ENCODE results near the gene C19orf73. TPM values are rescaled to one million over a fixed set of nuclear protein-coding genes. Genes with fewer than 3 reads are reported as not detected.

Gene C19orf73
- total and polyA plus RNA-seq, 2 donors (not counting 1 experiment from before 2014, with no cell fraction given): 0.30 to 0.83 TPM

DNA sequence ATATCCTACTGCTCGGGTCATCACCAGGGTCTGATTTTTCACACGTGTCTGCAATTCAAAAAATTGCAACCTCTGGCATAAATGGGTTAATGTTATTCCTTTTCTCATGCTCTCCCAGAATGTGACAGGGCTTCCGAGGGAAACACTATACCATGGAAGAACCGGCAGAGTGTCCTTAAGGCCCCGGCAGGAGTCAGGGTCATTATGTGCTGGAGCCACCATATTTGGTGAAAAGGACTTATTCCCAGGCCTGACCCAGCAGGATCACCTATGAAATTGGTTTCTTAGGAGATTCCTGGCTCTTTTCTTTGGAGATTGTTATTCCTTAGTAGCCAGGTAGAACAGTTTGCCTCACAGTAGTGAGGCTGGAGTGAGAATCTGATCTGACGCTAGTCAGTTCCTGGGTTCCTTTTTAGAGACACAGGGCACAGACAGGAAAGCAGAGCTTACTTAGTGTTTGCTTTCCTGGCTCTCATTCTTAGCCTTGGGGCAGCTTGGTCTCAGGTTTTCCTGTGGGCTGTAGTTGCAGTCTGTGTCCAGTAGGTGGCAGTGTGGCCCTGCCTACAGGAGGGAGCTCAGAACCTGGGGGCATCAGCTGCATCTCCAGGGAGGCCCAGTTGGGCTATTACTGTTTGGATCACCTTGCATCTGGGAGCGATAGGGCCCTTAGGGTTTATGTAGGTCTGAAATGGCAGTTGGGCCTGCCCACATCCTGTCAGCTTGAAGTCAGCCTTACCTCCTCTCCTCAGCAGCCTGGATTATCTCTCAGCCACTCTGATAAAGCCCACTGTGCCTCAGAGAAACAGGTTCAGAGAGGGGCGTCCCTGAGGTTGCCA is 21.3 kb downstream of the C19orf73 start:
- no peak overlapping the region for H3K4me2 ChIP-seq (ENCODE audit: extremely low read depth, insufficient read depth, low read length)
- TF ChIP-seq, protein P1, sequence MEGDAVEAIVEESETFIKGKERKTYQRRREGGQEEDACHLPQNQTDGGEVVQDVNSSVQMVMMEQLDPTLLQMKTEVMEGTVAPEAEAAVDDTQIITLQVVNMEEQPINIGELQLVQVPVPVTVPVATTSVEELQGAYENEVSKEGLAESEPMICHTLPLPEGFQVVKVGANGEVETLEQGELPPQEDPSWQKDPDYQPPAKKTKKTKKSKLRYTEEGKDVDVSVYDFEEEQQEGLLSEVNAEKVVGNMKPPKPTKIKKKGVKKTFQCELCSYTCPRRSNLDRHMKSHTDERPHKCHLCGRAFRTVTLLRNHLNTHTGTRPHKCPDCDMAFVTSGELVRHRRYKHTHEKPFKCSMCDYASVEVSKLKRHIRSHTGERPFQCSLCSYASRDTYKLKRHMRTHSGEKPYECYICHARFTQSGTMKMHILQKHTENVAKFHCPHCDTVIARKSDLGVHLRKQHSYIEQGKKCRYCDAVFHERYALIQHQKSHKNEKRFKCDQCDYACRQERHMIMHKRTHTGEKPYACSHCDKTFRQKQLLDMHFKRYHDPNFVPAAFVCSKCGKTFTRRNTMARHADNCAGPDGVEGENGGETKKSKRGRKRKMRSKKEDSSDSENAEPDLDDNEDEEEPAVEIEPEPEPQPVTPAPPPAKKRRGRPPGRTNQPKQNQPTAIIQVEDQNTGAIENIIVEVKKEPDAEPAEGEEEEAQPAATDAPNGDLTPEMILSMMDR (conservative IDR thresholded peaks at IDR 0.05 in 1 of 2, IDR thresholded peaks at IDR 0.05 in 1 of 2; ENCODE audit: low read depth in 1 of 2, low read length in 2 of 2): peak; percentile 98 to 100
- no peak for TF ChIP-seq EZH2 (IDR thresholded peaks at IDR 0.05; ENCODE audit: low read length, missing control alignments)
- H3K79me2 ChIP-seq (ENCODE audit: control insufficient read depth, insufficient read depth, low read length): peaks cover 29% of the 10 kb centered on the region
- H3K27ac ChIP-seq (ENCODE audit: insufficient read depth, low read length): no peak overlapping the region
- H3K9me3 ChIP-seq (ENCODE audit: control insufficient read depth, insufficient read depth, low read depth, low read length): no peaks in the 10 kb centered on the region
- no peaks in the 10 kb centered on the region for H3K27me3 ChIP-seq (ENCODE audit: control insufficient read depth, insufficient read depth, low read length)
- H3K9ac ChIP-seq (ENCODE audit: insufficient read depth, low read length): no peak overlapping the region
- H3K36me3 ChIP-seq (ENCODE audit: control insufficient read depth, insufficient read depth, low read length): peaks cover 34% of the 10 kb centered on the region
- H3K4me1 ChIP-seq (ENCODE audit: control insufficient read depth, extremely low read depth, insufficient read depth, low read length): no peaks in the 10 kb centered on the region
- no peak overlapping the region for H3K4me3 ChIP-seq (replicated peaks in 1 of 4; ENCODE audit: control extremely low read depth in 1 of 4, insufficient read depth in 1 of 4, low read depth in 3 of 4, low read length in 4 of 4)
- H4K20me1 ChIP-seq (ENCODE audit: control insufficient read depth, extremely low read depth, insufficient read depth, low read length): no peaks in the 10 kb centered on the region
- DNase-seq (ENCODE audit: low read depth in 2 of 2): peak; percentile 45 to 69
- H2AFZ ChIP-seq (ENCODE audit: low read length): no peak overlapping the region

DNA sequence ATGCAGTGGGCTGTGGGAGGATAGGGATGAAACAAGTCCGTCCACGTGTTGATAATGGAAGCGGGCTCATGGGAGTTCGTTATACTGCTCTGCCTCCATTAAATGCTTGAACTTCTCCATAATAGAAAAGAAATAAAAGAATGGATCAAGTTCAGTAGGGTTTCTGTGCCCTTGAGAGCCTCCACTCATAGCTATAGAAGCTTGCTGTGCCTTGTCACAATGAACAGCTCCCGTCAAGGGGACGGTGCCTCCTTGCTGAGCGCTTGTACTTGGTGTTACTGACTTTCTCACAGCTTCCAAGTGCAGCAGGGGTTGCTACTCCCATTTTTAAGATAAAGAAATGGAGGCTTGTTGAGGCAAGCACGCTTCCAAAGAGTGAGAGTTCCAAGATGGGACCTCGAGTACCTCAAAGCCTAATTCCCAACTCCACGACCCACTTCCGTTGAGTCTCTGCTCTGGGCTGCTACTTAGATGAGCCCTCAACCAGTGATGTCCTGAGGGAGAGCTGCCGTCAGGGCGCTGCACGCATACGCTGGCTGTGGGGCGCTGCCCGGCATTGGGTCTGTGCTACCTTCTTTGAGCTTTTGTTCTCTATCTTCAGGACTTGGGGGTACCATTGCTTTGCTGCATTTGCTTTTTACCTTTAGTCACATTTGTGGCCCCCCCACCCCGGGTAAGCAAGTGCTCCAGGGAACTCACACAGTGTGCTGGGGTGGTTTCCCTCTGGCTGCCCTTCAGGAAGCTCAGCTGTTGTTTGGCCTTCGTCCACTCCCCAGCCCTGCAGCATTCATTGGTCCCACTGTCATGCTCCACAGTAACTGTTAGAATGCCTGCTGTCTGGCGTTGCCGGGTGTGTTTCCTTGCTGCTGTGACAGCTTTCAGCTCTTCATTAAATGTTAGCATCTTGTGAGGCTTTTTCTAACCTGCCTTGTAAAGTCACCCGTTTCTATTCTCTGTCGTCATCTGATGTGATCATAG is 24.1 kb downstream of the C19orf73 start:
- no peaks in the 10 kb centered on the region for H3K9me3 ChIP-seq (ENCODE audit: control insufficient read depth, insufficient read depth, low read depth, low read length)
- H3K36me3 ChIP-seq (ENCODE audit: control insufficient read depth, insufficient read depth, low read length): peaks cover 30% of the 10 kb centered on the region
- H4K20me1 ChIP-seq (ENCODE audit: control insufficient read depth, extremely low read depth, insufficient read depth, low read length): no peaks in the 10 kb centered on the region
- no peak overlapping the region for H2AFZ ChIP-seq (ENCODE audit: low read length)
- peaks cover 41% of the 10 kb centered on the region for H3K79me2 ChIP-seq (ENCODE audit: control insufficient read depth, insufficient read depth, low read length)
- H3K4me2 ChIP-seq (ENCODE audit: extremely low read depth, insufficient read depth, low read length): no peak overlapping the region
- H3K27ac ChIP-seq (ENCODE audit: insufficient read depth, low read length): no peak overlapping the region
- no peak for DNase-seq (ENCODE audit: low read depth in 2 of 2)
- no peaks in the 10 kb centered on the region for H3K4me1 ChIP-seq (ENCODE audit: control insufficient read depth, extremely low read depth, insufficient read depth, low read length)
- H3K4me3 ChIP-seq (replicated peaks in 1 of 4; ENCODE audit: control extremely low read depth in 1 of 4, insufficient read depth in 1 of 4, low read depth in 3 of 4, low read length in 4 of 4): no peak overlapping the region
- H3K27me3 ChIP-seq (ENCODE audit: control insufficient read depth, insufficient read depth, low read length): no peaks in the 10 kb centered on the region
- H3K9ac ChIP-seq (ENCODE audit: insufficient read depth, low read length): no peak overlapping the region
- TF ChIP-seq, protein P1 (conservative IDR thresholded peaks at IDR 0.05 in 1 of 2, IDR thresholded peaks at IDR 0.05 in 1 of 2; ENCODE audit: low read depth in 1 of 2, low read length in 2 of 2): no peak
- no peak for TF ChIP-seq EZH2 (IDR thresholded peaks at IDR 0.05; ENCODE audit: low read length, missing control alignments)

DNA sequence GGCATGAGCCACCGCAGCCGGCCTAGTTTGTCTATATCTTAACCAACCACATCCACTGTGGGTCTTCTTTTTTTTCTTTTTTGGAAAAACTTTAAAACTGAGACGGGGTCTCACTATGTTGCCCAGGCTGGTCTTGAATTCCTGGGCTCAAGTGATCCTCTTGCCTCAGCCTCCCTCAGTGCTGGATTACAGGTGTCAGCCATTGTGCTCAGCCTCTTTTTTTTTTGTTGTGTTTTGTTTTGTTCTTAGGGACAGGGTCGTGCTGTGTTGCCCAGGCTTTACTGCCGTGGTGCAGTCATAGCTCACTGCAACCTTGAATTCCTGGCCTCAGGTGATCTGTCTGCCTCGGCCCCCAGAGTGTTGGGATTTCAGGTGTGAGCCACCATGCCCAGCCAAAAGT is 26.3 kb downstream of the C19orf73 start:
- peaks cover 2% of the 10 kb centered on the region for H3K4me1 ChIP-seq (ENCODE audit: control insufficient read depth, extremely low read depth, insufficient read depth, low read length)
- H3K9me3 ChIP-seq (ENCODE audit: control insufficient read depth, insufficient read depth, low read depth, low read length): no peaks in the 10 kb centered on the region
- no peak overlapping the region for H3K4me2 ChIP-seq (ENCODE audit: extremely low read depth, insufficient read depth, low read length)
- peaks cover 25% of the 10 kb centered on the region for H3K36me3 ChIP-seq (ENCODE audit: control insufficient read depth, insufficient read depth, low read length)
- H3K79me2 ChIP-seq (ENCODE audit: control insufficient read depth, insufficient read depth, low read length): peaks cover 48% of the 10 kb centered on the region
- TF ChIP-seq, protein P1 (conservative IDR thresholded peaks at IDR 0.05 in 1 of 2, IDR thresholded peaks at IDR 0.05 in 1 of 2; ENCODE audit: low read depth in 1 of 2, low read length in 2 of 2): no peak
- no peak for TF ChIP-seq EZH2 (IDR thresholded peaks at IDR 0.05; ENCODE audit: low read length, missing control alignments)
- no peak overlapping the region for H2AFZ ChIP-seq (ENCODE audit: low read length)
- H3K4me3 ChIP-seq (replicated peaks in 1 of 4; ENCODE audit: control extremely low read depth in 1 of 4, insufficient read depth in 1 of 4, low read depth in 3 of 4, low read length in 4 of 4): no peak overlapping the region
- no peaks in the 10 kb centered on the region for H3K27me3 ChIP-seq (ENCODE audit: control insufficient read depth, insufficient read depth, low read length)
- H3K27ac ChIP-seq (ENCODE audit: insufficient read depth, low read length): no peak overlapping the region
- no peaks in the 10 kb centered on the region for H4K20me1 ChIP-seq (ENCODE audit: control insufficient read depth, extremely low read depth, insufficient read depth, low read length)
- no peak for DNase-seq (ENCODE audit: low read depth in 2 of 2)
- no peak overlapping the region for H3K9ac ChIP-seq (ENCODE audit: insufficient read depth, low read length)
